Lower leg skin (tissue), 3 donors: ENCODE measurements around the gene KCNA5.

Experiments
- POLR2A ChIP-seq, 2 donors: fragments of 450-650 bp; IDR thresholded peaks; one replicate each; pipeline ENCODE4 v1.6.1; 2016 to 2017; ENCODE audit warnings: antibody characterized with exemption in 2 of 2, mild to moderate bottlenecking in 1 of 2, moderate library complexity in 1 of 2
- TF ChIP-seq, protein P1 (sequence below), 3 donors: fragments of 450-650 bp; IDR thresholded peaks; one replicate each; pipeline ENCODE4 v1.5.1; 2016; ENCODE audit warnings: antibody characterized with exemption in 3 of 3, mild to moderate bottlenecking in 3 of 3, moderate library complexity in 2 of 3

DNA sequence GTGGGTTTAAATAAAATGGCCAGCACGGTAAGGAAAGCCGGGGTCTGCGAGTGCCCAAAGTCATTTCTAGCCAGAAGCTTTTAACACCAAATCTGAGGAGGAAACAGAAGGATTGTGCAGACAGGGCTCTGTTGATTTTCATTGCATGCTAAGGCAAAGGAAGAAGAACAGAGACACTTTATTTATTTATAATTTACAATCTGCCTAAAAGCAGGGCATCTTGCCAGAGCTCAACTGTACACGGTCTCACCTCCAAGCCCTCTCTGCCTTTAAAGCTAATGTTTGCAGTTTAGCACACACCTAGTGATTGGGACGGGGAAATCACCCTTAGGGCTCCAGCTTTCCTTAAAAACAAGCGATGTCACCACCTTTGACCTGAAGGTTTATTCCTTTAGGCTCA, 4.0 kb downstream of the KCNA5 start:
- TF ChIP-seq, protein P1, sequence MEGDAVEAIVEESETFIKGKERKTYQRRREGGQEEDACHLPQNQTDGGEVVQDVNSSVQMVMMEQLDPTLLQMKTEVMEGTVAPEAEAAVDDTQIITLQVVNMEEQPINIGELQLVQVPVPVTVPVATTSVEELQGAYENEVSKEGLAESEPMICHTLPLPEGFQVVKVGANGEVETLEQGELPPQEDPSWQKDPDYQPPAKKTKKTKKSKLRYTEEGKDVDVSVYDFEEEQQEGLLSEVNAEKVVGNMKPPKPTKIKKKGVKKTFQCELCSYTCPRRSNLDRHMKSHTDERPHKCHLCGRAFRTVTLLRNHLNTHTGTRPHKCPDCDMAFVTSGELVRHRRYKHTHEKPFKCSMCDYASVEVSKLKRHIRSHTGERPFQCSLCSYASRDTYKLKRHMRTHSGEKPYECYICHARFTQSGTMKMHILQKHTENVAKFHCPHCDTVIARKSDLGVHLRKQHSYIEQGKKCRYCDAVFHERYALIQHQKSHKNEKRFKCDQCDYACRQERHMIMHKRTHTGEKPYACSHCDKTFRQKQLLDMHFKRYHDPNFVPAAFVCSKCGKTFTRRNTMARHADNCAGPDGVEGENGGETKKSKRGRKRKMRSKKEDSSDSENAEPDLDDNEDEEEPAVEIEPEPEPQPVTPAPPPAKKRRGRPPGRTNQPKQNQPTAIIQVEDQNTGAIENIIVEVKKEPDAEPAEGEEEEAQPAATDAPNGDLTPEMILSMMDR (IDR thresholded peaks at IDR 0.05): no peak
- TF ChIP-seq POLR2A (IDR thresholded peaks at IDR 0.05): no peak
